SK-N-SH (cell line): ENCODE results near the gene MAPK1. TPM values are rescaled to one million over a fixed set of nuclear protein-coding genes. Genes with fewer than 3 reads are reported as not detected.

Source experiments
- CTCF ChIA-PET: fragments of 300-600, 350-600 bp; formaldehyde crosslinking; extraction: SDS; loops from one replicate; lab custom pipeline; 2021; lab: Yijun Ruan, JAX
- POLR2A ChIA-PET: fragments of 350-600 bp; sonication (Branson Sonifier 250); formaldehyde crosslinking; extraction: SDS; loops from one replicate; lab custom pipeline; 2020; ENCODE audit warnings: antibody characterized with exemption, inconsistent platforms; lab: Yijun Ruan, JAX
- DNase-seq: peaks from one replicate; pipeline ENCODE4 v3.0.0; 2012
- H2AFZ ChIP-seq: fragments of 200-600 bp; sonication (generic); 2 replicates; pipeline ENCODE4 v1.8.1; 2016; ENCODE audit warnings: antibody characterized with exemption, mild to moderate bottlenecking, low read depth
- H3F3A ChIP-seq: fragments of 200-600 bp; sonication (generic); replicated peaks from 2 replicates; pipeline ENCODE3; 2016; ENCODE audit warnings: antibody characterized with exemption, mild to moderate bottlenecking; ENCODE audit not compliant: insufficient read depth
- H3K27ac ChIP-seq, 2 experiments: fragments of 200-500 bp in 1 of 2; fragments of 200-600 bp in 1 of 2; sonication (Bioruptor generic) in 1 of 2; sonication (generic), shearing (Covaris generic) in 1 of 2; 2 replicates each; pipeline versions ENCODE4 v1.5.1 to v1.6.1; 2014 to 2016; ENCODE audit warnings: low read depth in 2 of 2, inconsistent platforms in 1 of 2, low read length in 1 of 2, mild to moderate bottlenecking in 1 of 2, mixed read lengths in 1 of 2
- H3K27me3 ChIP-seq: fragments of 200-600 bp; sonication (generic), shearing (Covaris generic); 2 replicates; pipeline ENCODE4 v1.6.1; 2016; ENCODE audit warnings: mixed run types; ENCODE audit not compliant: insufficient read depth
- H3K36me3 ChIP-seq, 2 experiments: fragments of 200-500 bp in 1 of 2; fragments of 200-600 bp in 1 of 2; sonication (Bioruptor generic) in 1 of 2; sonication (generic) in 1 of 2; replicated peaks in 1 of 2; 2 replicates each; pipeline versions ENCODE3 to v1.5.1; 2014 to 2016; ENCODE audit warnings: low read length in 1 of 2, mild to moderate bottlenecking in 1 of 2; ENCODE audit not compliant: insufficient read depth in 2 of 2, control insufficient read depth in 1 of 2
- H3K4me1 ChIP-seq, 2 experiments: fragments of 200-500 bp in 1 of 2; fragments of 200-600 bp in 1 of 2; sonication (Bioruptor generic) in 1 of 2; sonication (generic), shearing (Covaris generic) in 1 of 2; 2 replicates each; pipeline versions ENCODE4 v1.5.1 to v1.6.1; 2014 to 2016; ENCODE audit warnings: low read depth in 1 of 2, low read length in 1 of 2, mixed run types in 1 of 2; ENCODE audit not compliant: insufficient read depth in 2 of 2, control insufficient read depth in 1 of 2
- H3K4me2 ChIP-seq: fragments of 200-600 bp; sonication (generic), shearing (Covaris generic); 2 replicates; pipeline ENCODE4 v1.6.1; 2017; ENCODE audit warnings: mixed run types
- H3K4me3 ChIP-seq, 2 experiments: fragments of 200-500 bp in 1 of 2; fragments of 200-600 bp in 1 of 2; sonication (Bioruptor generic) in 1 of 2; sonication (generic), shearing (Covaris generic) in 1 of 2; 2 replicates each; pipeline versions ENCODE4 v1.5.1 to v1.8.1; 2014 to 2016; ENCODE audit warnings: low read depth in 2 of 2, inconsistent platforms in 1 of 2, low read length in 1 of 2, mild to moderate bottlenecking in 1 of 2, mixed read lengths in 1 of 2, moderate library complexity in 1 of 2
- H3K79me2 ChIP-seq: fragments of 200-600 bp; sonication (generic); 2 replicates; pipeline ENCODE4 v1.8.1; 2017; ENCODE audit warnings: mild to moderate bottlenecking; ENCODE audit not compliant: insufficient read depth
- H3K9ac ChIP-seq: fragments of 200-600 bp; sonication (generic); 2 replicates; pipeline ENCODE4 v1.6.1; 2017; ENCODE audit warnings: mixed run types
- H3K9me2 ChIP-seq: fragments of 200-600 bp; sonication (generic); 2 replicates; pipeline ENCODE4 v1.6.1; 2017; ENCODE audit warnings: mixed run types
- H3K9me3 ChIP-seq: fragments of 200-600 bp; sonication (generic); 2 replicates; pipeline ENCODE4 v1.6.1; 2017; ENCODE audit warnings: mixed run types, mild to moderate bottlenecking, moderate library complexity
- H4K20me1 ChIP-seq: fragments of 200-600 bp; sonication (generic); 2 replicates; pipeline ENCODE4 v1.6.1; 2017; ENCODE audit warnings: mild to moderate bottlenecking, mixed run types; ENCODE audit not compliant: insufficient read depth
- CHD2 ChIP-seq: fragments of 150-350 bp; IDR thresholded peaks from 2 replicates; pipeline ENCODE4 v1.6.1; 2018; ENCODE audit warnings: low read length; ENCODE audit not compliant: partially characterized antibody
- ELF1 ChIP-seq: IDR thresholded peaks from 2 replicates; pipeline ENCODE4 v1.4.0; 2012
- EP300 ChIP-seq, 2 experiments: IDR thresholded peaks; 2 replicates each; pipeline versions ENCODE4 v1.4.0 to v1.6.1; 2012; ENCODE audit warnings: borderline replicate concordance in 1 of 2, low read depth in 1 of 2, low read length in 1 of 2
- EZH2phosphoT487 ChIP-seq: fragments of 200-600 bp; sonication (generic); IDR thresholded peaks from 2 replicates; pipeline ENCODE4 v1.6.1; 2017; ENCODE audit warnings: low read depth, mixed run types, mild to moderate bottlenecking, antibody characterized with exemption, moderate library complexity, borderline replicate concordance
- FOXM1 ChIP-seq: IDR thresholded peaks from 2 replicates; pipeline ENCODE4 v1.4.0; 2012; ENCODE audit warnings: low read depth, mild to moderate bottlenecking
- JUND ChIP-seq: IDR thresholded peaks from 2 replicates; pipeline ENCODE4 v1.4.0; 2012
- MEF2A ChIP-seq: IDR thresholded peaks from 2 replicates; pipeline ENCODE4 v1.4.0; 2012; ENCODE audit warnings: low read depth, borderline replicate concordance
- MXI1 ChIP-seq: IDR thresholded peaks from 2 replicates; pipeline ENCODE4 v1.6.1; 2012; ENCODE audit warnings: mild to moderate bottlenecking, low read depth, low read length, improper control_type of control experiment
- NRF1 ChIP-seq: IDR thresholded peaks from 2 replicates; pipeline ENCODE4 v1.6.1; 2012; ENCODE audit warnings: low read depth, mild to moderate bottlenecking, low read length
- REST ChIP-seq: IDR thresholded peaks from 2 replicates; pipeline ENCODE4 v1.6.1; 2012; ENCODE audit warnings: mild to moderate bottlenecking, low read depth, low read length, moderate library complexity
- RFX5 ChIP-seq: IDR thresholded peaks from 2 replicates; pipeline ENCODE4 v1.6.1; 2012; ENCODE audit warnings: mild to moderate bottlenecking, improper control_type of control experiment, low read length
- RXRA ChIP-seq: IDR thresholded peaks from 2 replicates; pipeline ENCODE4 v1.4.0; 2012; ENCODE audit warnings: low read depth, mild to moderate bottlenecking, borderline replicate concordance
- TAF1 ChIP-seq: IDR thresholded peaks from 2 replicates; pipeline ENCODE4 v1.6.1; 2012; ENCODE audit warnings: low read depth, mild to moderate bottlenecking, low read length, moderate library complexity, borderline replicate concordance
- TCF12 ChIP-seq: IDR thresholded peaks from 2 replicates; pipeline ENCODE4 v1.4.0; 2012
- YY1 ChIP-seq: IDR thresholded peaks from 2 replicates; pipeline ENCODE4 v1.4.0; 2012; ENCODE audit warnings: low read depth, mild to moderate bottlenecking
- ZBTB33 ChIP-seq: IDR thresholded peaks from 2 replicates; pipeline ENCODE4 v1.4.0; 2012; ENCODE audit warnings: low read depth, borderline replicate concordance
- WGBS: methylation state at CpG from one replicate; pipeline ENCODE4 v1.1.6; 2017; ENCODE audit warnings: low lambda C conversion rate; 5-methylcytosine and 5-hydroxymethylcytosine counted together
- polyA plus RNA-seq, 3 experiments: library from polyadenylated mRNA; depleted of rRNA; stranded (reverse); fragments of >200 nt; gene quantifications; 2 replicates each; pipeline ENCODE4 v1.2.3, GENCODE V29; 2012

MAPK1 gene
- polyA plus RNA-seq, 1 of the 3 experiments (the other 2 are of a cell fraction): 25.6 TPM

- H3K4me1 ChIP-seq: peaks cover 0 to 2% of the 10 kb centered on the region in 2 experiments; a peak in 1 of 4 replicates
- no peaks in the 10 kb centered on the region for H3K9me2 ChIP-seq
- DNase-seq: no peak
- H3K27me3 ChIP-seq: no peaks in the 10 kb centered on the region
- ChIA-PET POLR2A (no interaction called here), CTCF (interaction anchor here (0.6 to 1.7 kb wide), 2 partner anchors 219 to 234 kb away, joined by 4 to 19 read pairs; partner anchors contain the start of gene PPM1F)
- 91% methylated on average over 4 of the region's 4 CpGs for WGBS
- H3K36me3 ChIP-seq: no peaks in the 10 kb centered on the region
- H4K20me1 ChIP-seq: no peaks in the 10 kb centered on the region
- no peaks in the 10 kb centered on the region for H3K79me2 ChIP-seq
- H3K9ac ChIP-seq: no peak overlapping the region
- H3K4me2 ChIP-seq: no peak overlapping the region
- H3K4me3 ChIP-seq: no peak overlapping the region
- TF ChIP-seq MEF2A (no peak), REST (no peak), CHD2 (no peak), EZH2phosphoT487 (no peak), RXRA (no peak), NRF1 (no peak), JUND (no peak), MXI1 (no peak), TAF1 (no peak), ZBTB33 (no peak), RFX5 (no peak), TCF12 (no peak), ELF1 (no peak), YY1 (no peak), FOXM1 (no peak), EP300 (IDR thresholded peaks at IDR 0.05; ENCODE audit: borderline replicate concordance in 1 of 2, low read depth in 1 of 2, low read length in 1 of 2) (no peak)
- no peak overlapping the region for H3K27ac ChIP-seq
- H3K9me3 ChIP-seq: no peaks in the 10 kb centered on the region
- H3F3A ChIP-seq: peaks cover 6% of the 10 kb centered on the region
- H2AFZ ChIP-seq: no peak overlapping the region
These were observed 148.4 kb downstream of the MAPK1 start for GRCh38 chr22:21719024-21719423.
